ENCODE measurements around the gene STAT5A. TPM values are rescaled to one million over a fixed set of nuclear protein-coding genes. Genes with fewer than 3 reads are reported as not detected.

STAT5A gene
- total RNA-seq, 1 experiment from 2014 or later, result 0.91 TPM

DNA sequence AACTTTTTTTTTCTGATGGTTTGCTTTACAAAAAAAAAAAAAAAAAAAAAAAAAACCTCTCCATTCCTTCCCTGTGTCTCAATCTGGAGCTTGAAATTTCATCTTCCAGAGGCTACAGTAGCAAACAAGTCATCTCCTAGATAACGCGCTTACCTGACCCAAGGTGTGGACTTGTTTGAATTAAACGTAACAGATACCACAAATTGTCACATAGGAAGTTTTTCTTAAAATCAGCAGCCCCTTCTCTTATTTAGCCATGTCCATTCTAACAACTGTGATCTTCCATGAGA, 14.1 kb upstream of the STAT5A start:
- H3K79me2 ChIP-seq (ENCODE audit: insufficient read depth, low read length), result peaks cover 47% of the 10 kb centered on the region
- no peak overlapping the region for H2AFZ ChIP-seq (ENCODE audit: low read depth, low read length, poor library complexity, severe bottlenecking)
- H3K4me1 ChIP-seq (ENCODE audit: control insufficient read depth in 1 of 2, insufficient read depth in 2 of 2, low read length in 2 of 2), result peaks cover 13 to 20% of the 10 kb centered on the region in 2 experiments
- H3K9me3 ChIP-seq (ENCODE audit: control insufficient read depth in 1 of 2, insufficient read depth in 1 of 2, low read depth in 1 of 2, low read length in 2 of 2), result no peaks in the 10 kb centered on the region
- H3K27me3 ChIP-seq (ENCODE audit: insufficient read depth, low read length), result 0 out of 2 replicates have a peak, but pooled peaks cover 5% of the 10 kb centered on the region
- H3K9ac ChIP-seq (ENCODE audit: low read length), result no peak overlapping the region
- no TSS peak for BruUV-seq (replicated peaks)
- H4K20me1 ChIP-seq (ENCODE audit: insufficient read depth), result no peaks in the 10 kb centered on the region
- intact Hi-C loops (cut with micrococcal nuclease), result no loop called here
- CTCF ChIA-PET, result no interaction called here
- TF ChIP-seq, protein P1, sequence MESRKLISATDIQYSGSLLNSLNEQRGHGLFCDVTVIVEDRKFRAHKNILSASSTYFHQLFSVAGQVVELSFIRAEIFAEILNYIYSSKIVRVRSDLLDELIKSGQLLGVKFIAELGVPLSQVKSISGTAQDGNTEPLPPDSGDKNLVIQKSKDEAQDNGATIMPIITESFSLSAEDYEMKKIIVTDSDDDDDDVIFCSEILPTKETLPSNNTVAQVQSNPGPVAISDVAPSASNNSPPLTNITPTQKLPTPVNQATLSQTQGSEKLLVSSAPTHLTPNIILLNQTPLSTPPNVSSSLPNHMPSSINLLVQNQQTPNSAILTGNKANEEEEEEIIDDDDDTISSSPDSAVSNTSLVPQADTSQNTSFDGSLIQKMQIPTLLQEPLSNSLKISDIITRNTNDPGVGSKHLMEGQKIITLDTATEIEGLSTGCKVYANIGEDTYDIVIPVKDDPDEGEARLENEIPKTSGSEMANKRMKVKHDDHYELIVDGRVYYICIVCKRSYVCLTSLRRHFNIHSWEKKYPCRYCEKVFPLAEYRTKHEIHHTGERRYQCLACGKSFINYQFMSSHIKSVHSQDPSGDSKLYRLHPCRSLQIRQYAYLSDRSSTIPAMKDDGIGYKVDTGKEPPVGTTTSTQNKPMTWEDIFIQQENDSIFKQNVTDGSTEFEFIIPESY (IDR thresholded peaks at IDR 0.05; ENCODE audit: extremely low read depth, insufficient replicate concordance, low read length), result no peak
- TF ChIP-seq SIN3A (IDR thresholded peaks at IDR 0.05; ENCODE audit: low read depth) (no peak), TCF7L2 (IDR thresholded peaks at IDR 0.05; ENCODE audit: borderline replicate concordance, extremely low read depth, insufficient read depth, insufficient read length) (no peak), SP1 (IDR thresholded peaks at IDR 0.05; ENCODE audit: low read depth) (no peak), ELF1 (IDR thresholded peaks at IDR 0.05; ENCODE audit: borderline replicate concordance, low read depth) (no peak), POLR2AphosphoS5 (IDR thresholded peaks at IDR 0.05; ENCODE audit: low read depth, low read length) (no peak), JUND (IDR thresholded peaks at IDR 0.05) (no peak)
- TF ChIP-seq, protein P2, sequence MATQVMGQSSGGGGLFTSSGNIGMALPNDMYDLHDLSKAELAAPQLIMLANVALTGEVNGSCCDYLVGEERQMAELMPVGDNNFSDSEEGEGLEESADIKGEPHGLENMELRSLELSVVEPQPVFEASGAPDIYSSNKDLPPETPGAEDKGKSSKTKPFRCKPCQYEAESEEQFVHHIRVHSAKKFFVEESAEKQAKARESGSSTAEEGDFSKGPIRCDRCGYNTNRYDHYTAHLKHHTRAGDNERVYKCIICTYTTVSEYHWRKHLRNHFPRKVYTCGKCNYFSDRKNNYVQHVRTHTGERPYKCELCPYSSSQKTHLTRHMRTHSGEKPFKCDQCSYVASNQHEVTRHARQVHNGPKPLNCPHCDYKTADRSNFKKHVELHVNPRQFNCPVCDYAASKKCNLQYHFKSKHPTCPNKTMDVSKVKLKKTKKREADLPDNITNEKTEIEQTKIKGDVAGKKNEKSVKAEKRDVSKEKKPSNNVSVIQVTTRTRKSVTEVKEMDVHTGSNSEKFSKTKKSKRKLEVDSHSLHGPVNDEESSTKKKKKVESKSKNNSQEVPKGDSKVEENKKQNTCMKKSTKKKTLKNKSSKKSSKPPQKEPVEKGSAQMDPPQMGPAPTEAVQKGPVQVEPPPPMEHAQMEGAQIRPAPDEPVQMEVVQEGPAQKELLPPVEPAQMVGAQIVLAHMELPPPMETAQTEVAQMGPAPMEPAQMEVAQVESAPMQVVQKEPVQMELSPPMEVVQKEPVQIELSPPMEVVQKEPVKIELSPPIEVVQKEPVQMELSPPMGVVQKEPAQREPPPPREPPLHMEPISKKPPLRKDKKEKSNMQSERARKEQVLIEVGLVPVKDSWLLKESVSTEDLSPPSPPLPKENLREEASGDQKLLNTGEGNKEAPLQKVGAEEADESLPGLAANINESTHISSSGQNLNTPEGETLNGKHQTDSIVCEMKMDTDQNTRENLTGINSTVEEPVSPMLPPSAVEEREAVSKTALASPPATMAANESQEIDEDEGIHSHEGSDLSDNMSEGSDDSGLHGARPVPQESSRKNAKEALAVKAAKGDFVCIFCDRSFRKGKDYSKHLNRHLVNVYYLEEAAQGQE (IDR thresholded peaks at IDR 0.05; ENCODE audit: low read depth), result no peak
- TF ChIP-seq, protein P3, sequence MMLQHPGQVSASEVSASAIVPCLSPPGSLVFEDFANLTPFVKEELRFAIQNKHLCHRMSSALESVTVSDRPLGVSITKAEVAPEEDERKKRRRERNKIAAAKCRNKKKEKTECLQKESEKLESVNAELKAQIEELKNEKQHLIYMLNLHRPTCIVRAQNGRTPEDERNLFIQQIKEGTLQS (IDR thresholded peaks at IDR 0.05), result no peak
- no peaks in the 10 kb centered on the region for H3K9me2 ChIP-seq (ENCODE audit: insufficient read depth)
- no peaks in the 10 kb centered on the region for H3K36me3 ChIP-seq (ENCODE audit: control insufficient read depth in 1 of 2, insufficient read depth in 2 of 2, low read length in 2 of 2)
- ATAC-seq (no peak), DNase-seq (ENCODE audit: low read depth, low spot score) (no peak)
- RAD21 ChIA-PET (ENCODE audit: low non-redundant PET in 1 of 2, low total read pairs in 2 of 2, uncharacterized antibody in 2 of 2, unreplicated experiment in 2 of 2), result no interaction called here
- POLR2A ChIA-PET, result no interaction called here
- no peak overlapping the region for H3K27ac ChIP-seq (ENCODE audit: low read depth, low read length)
- H3K4me2 ChIP-seq (ENCODE audit: low read length), result no peak overlapping the region
- H3K4me3 ChIP-seq (replicated peaks in 1 of 2; ENCODE audit: low read depth in 1 of 2, low read length in 2 of 2), result no peak overlapping the region
